ENCODE measurements around the gene TNC. TPM values are rescaled to one million over a fixed set of nuclear protein-coding genes. Genes with fewer than 3 reads are reported as not detected.

Gene TNC
- total RNA-seq, 1 experiment from 2014 or later = 5.7 TPM

DNA sequence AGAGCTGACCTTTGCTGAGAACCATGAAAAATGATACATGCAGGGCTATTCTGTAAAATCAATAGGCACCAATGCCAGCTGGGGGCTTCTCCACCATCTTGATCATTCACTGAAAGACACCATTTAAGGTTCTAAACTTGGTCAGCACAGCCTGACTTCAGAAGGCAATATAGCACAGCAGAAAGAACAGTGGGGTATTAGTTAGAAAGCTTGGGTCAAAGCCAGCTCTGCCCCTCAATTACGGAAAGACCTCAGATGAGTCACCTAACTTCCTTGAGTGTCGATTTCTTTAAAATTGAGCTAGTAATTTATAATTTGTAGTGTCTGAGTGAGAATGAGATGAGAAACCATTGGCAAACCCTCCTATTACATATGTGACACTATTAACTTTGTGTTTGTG, 3.4 kb downstream of the TNC start:
- in situ Hi-C loops (cut with HindIII; ENCODE audit: low pct_unique_long_range_greater_than_20kb, low sequenced_read_pairs) = no loop called here
- DNase-seq (ENCODE audit: low read depth, low spot score) (no peak), ATAC-seq (no peak)
- no peaks in the 10 kb centered on the region for H3K36me3 ChIP-seq (ENCODE audit: control insufficient read depth, insufficient read depth, low read length)
- H3K9me3 ChIP-seq (ENCODE audit: control insufficient read depth, insufficient read depth, low read depth, low read length) = no peaks in the 10 kb centered on the region
- no TSS peak for BruUV-seq (replicated peaks)
- H3K27ac ChIP-seq (ENCODE audit: low read length) = no peak overlapping the region
- intact Hi-C loops (cut with micrococcal nuclease; ENCODE audit: unreplicated experiment) = no loop called here
- TF ChIP-seq, protein P1, sequence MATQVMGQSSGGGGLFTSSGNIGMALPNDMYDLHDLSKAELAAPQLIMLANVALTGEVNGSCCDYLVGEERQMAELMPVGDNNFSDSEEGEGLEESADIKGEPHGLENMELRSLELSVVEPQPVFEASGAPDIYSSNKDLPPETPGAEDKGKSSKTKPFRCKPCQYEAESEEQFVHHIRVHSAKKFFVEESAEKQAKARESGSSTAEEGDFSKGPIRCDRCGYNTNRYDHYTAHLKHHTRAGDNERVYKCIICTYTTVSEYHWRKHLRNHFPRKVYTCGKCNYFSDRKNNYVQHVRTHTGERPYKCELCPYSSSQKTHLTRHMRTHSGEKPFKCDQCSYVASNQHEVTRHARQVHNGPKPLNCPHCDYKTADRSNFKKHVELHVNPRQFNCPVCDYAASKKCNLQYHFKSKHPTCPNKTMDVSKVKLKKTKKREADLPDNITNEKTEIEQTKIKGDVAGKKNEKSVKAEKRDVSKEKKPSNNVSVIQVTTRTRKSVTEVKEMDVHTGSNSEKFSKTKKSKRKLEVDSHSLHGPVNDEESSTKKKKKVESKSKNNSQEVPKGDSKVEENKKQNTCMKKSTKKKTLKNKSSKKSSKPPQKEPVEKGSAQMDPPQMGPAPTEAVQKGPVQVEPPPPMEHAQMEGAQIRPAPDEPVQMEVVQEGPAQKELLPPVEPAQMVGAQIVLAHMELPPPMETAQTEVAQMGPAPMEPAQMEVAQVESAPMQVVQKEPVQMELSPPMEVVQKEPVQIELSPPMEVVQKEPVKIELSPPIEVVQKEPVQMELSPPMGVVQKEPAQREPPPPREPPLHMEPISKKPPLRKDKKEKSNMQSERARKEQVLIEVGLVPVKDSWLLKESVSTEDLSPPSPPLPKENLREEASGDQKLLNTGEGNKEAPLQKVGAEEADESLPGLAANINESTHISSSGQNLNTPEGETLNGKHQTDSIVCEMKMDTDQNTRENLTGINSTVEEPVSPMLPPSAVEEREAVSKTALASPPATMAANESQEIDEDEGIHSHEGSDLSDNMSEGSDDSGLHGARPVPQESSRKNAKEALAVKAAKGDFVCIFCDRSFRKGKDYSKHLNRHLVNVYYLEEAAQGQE (IDR thresholded peaks at IDR 0.05; ENCODE audit: insufficient read depth in 1 of 2, low read depth in 2 of 2, low read length in 1 of 2) = no peak
- no peak for TF ChIP-seq POLR2AphosphoS5 (IDR thresholded peaks at IDR 0.05; ENCODE audit: low read depth, low read length)
- TF ChIP-seq TCF7L2 (IDR thresholded peaks at IDR 0.05; ENCODE audit: low read depth, low read length) = no peak
- TF ChIP-seq SIN3A (IDR thresholded peaks at IDR 0.05; ENCODE audit: borderline replicate concordance, insufficient read depth, low read depth, low read length) = no peak
- no peak for TF ChIP-seq CTCF (IDR thresholded peaks at IDR 0.05)
- POLR2A ChIA-PET = no interaction called here
- peaks cover 1% of the 10 kb centered on the region; the same call in 1 of the 2 replicates for H3K27me3 ChIP-seq (ENCODE audit: control insufficient read depth, insufficient read depth, low read length)
- CTCF ChIA-PET = interaction anchor here (0.7 kb wide), 1 partner anchor 67 kb away, joined by 5 read pairs; no protein-coding TSS in a partner anchor
- no peaks in the 10 kb centered on the region for H3K4me1 ChIP-seq (ENCODE audit: control insufficient read depth, insufficient read depth, low read length)
- H3K4me3 ChIP-seq (ENCODE audit: low read depth in 2 of 2, low read length in 2 of 2) = no peak overlapping the region

DNA sequence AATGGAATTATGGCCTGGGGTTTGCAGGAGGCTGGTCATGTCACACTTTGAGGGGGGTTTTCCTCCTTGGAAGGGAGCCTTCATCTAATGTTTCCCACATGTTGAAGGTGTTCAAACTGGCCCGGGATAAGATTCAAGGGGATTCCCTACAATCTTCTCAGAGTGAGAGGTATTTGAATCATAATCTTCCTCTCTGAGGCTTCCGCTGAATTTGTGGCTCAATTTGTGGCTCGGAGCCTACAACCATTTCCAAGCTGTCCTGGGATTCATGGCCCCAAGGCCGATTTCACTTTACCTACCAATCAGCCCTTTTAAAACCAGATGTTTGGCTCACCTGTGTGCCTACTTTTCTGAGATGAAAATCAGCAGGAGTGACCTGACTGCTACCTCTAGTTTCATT, 3.9 kb downstream of the TNC start:
- no peak for DNase-seq (ENCODE audit: low read depth, low spot score)
- in situ Hi-C loops (cut with HindIII; ENCODE audit: low pct_unique_long_range_greater_than_20kb, low sequenced_read_pairs) = no loop called here
- POLR2A ChIA-PET = no interaction called here
- H3K36me3 ChIP-seq (ENCODE audit: control insufficient read depth, insufficient read depth, low read length) = no peaks in the 10 kb centered on the region
- intact Hi-C loops (cut with micrococcal nuclease; ENCODE audit: unreplicated experiment) = no loop called here
- no peak overlapping the region for H3K4me3 ChIP-seq (ENCODE audit: low read depth in 2 of 2, low read length in 2 of 2)
- no TSS peak for BruUV-seq (replicated peaks)
- no peak overlapping the region for H3K27ac ChIP-seq (ENCODE audit: low read length)
- no peaks in the 10 kb centered on the region; the same call in 1 of the 2 replicates for H3K27me3 ChIP-seq (ENCODE audit: control insufficient read depth, insufficient read depth, low read length)
- H3K9me3 ChIP-seq (ENCODE audit: control insufficient read depth, insufficient read depth, low read depth, low read length) = no peaks in the 10 kb centered on the region
- CTCF ChIA-PET = no interaction called here
- TF ChIP-seq TCF7L2 (IDR thresholded peaks at IDR 0.05; ENCODE audit: low read depth, low read length) (no peak), CTCF (IDR thresholded peaks at IDR 0.05) (no peak), SIN3A (IDR thresholded peaks at IDR 0.05; ENCODE audit: borderline replicate concordance, insufficient read depth, low read depth, low read length) (no peak), POLR2AphosphoS5 (IDR thresholded peaks at IDR 0.05; ENCODE audit: low read depth, low read length) (no peak)
- TF ChIP-seq, protein P1 (IDR thresholded peaks at IDR 0.05; ENCODE audit: insufficient read depth in 1 of 2, low read depth in 2 of 2, low read length in 1 of 2) = no peak
- H3K4me1 ChIP-seq (ENCODE audit: control insufficient read depth, insufficient read depth, low read length) = no peaks in the 10 kb centered on the region
- no peak for ATAC-seq
